K562 (cell line): ENCODE results near the gene POLDIP3. TPM values are rescaled to one million over a fixed set of nuclear protein-coding genes. Genes with fewer than 3 reads are reported as not detected.
"Not testable (repeated sequence)": the region's sequence is repeated elsewhere in the genome, so short reads cannot be mapped to it uniquely, and the experiment has no call there.

ENCODE experiments used
- ATAC-seq: fragments of 200-7000 bp; cut with Tn5 transposase; 3 replicates; pipeline ENCODE4 v1.9.1; 2020; ENCODE audit warnings: moderate library complexity
- BruUV-seq: library from RNA; stranded (reverse); fragments of 400-500 nt; replicated peaks from 2 replicates; lab custom pipeline; 2021; lab: Mats Ljungman, UMichigan
- CTCF ChIA-PET: fragments of 300-600 bp; formaldehyde crosslinking; extraction: SDS; loops from one replicate; lab custom pipeline; 2021; ENCODE audit warnings: low intra/inter-chr PET ratio; lab: Yijun Ruan, JAX
- POLR2A ChIA-PET: fragments of 300-600, 350-650 bp; sonication (Branson Sonifier 250); formaldehyde crosslinking; extraction: SDS; loops from one replicate; lab custom pipeline; 2021; ENCODE audit warnings: antibody characterized with exemption, inconsistent platforms; lab: Yijun Ruan, JAX
- DNase-seq, 4 experiments: peaks; one replicate each; pipeline versions ENCODE4 v3.0.0 to v3.0.0-alpha.2; 2011 to 2018; ENCODE audit warnings: low spot score in 3 of 4, mixed read lengths in 3 of 4; ENCODE audit errors: extremely low read depth in 1 of 4
- FAIRE-seq: peaks from 2 replicates; lab custom pipeline; 2011; peaks lifted over from hg19 to GRCh38; lab: Jason Lieb, UNC
- H2AFZ ChIP-seq: 2 replicates; pipeline ENCODE4 v1.6.0; 2011; ENCODE audit warnings: low read depth, low read length, control low read depth, inconsistent platforms
- H3K27ac ChIP-seq: fragments of 200-600 bp; 3 replicates; pipeline ENCODE4 v1.8.0; 2011; ENCODE audit warnings: low read depth, mild to moderate bottlenecking, control low read depth, inconsistent platforms, low read length, moderate library complexity, mixed read lengths; ENCODE audit errors: extremely low read depth
- H3K27me3 ChIP-seq, 2 experiments: fragments of 300-600 bp in 1 of 2; 2 replicates in 1 of 2; 3 replicates in 1 of 2; pipeline versions ENCODE4 v1.6.0 to v1.8.0; 2011; ENCODE audit warnings: inconsistent platforms in 2 of 2, low read length in 2 of 2, mild to moderate bottlenecking in 1 of 2, mixed read lengths in 1 of 2, moderate library complexity in 1 of 2; ENCODE audit not compliant: control insufficient read depth in 2 of 2, insufficient read depth in 2 of 2
- H3K36me3 ChIP-seq: fragments of 300-600 bp; 3 replicates; pipeline ENCODE4 v1.8.0; 2011; ENCODE audit warnings: mild to moderate bottlenecking, low read length, inconsistent platforms; ENCODE audit not compliant: control insufficient read depth, insufficient read depth
- H3K4me1 ChIP-seq, 2 experiments: fragments of 200-600 bp in 1 of 2; replicated peaks in 1 of 2; 2 replicates in 1 of 2; 3 replicates in 1 of 2; pipeline versions ENCODE4 v1.5.1 to v1.8.0; 2011; ENCODE audit warnings: inconsistent platforms in 2 of 2, low read length in 2 of 2, mild to moderate bottlenecking in 1 of 2, mixed read lengths in 1 of 2, moderate library complexity in 1 of 2; ENCODE audit not compliant: control insufficient read depth in 2 of 2, insufficient read depth in 2 of 2
- H3K4me2 ChIP-seq: 2 replicates; pipeline ENCODE4 v1.6.1; 2011; ENCODE audit warnings: low read length, control low read depth, inconsistent platforms, mixed read lengths; ENCODE audit not compliant: insufficient read depth
- H3K4me3 ChIP-seq: fragments of 200-600 bp; sonication (generic), shearing (Covaris generic); 2 replicates; pipeline ENCODE4 v1.5.1; 2016; ENCODE audit warnings: control low read depth, inconsistent platforms
- H3K79me2 ChIP-seq: fragments of 200-600 bp; 3 replicates; pipeline ENCODE4 v1.8.0; 2011; ENCODE audit warnings: low read length, inconsistent platforms; ENCODE audit not compliant: control insufficient read depth, insufficient read depth
- H3K9ac ChIP-seq, 2 experiments: 2 replicates each; pipeline versions ENCODE4 v1.6.0 to v1.6.1; 2011; ENCODE audit warnings: low read depth in 2 of 2, low read length in 2 of 2, control low read depth in 1 of 2, inconsistent platforms in 1 of 2, mild to moderate bottlenecking in 1 of 2, mixed read lengths in 1 of 2; ENCODE audit not compliant: insufficient read depth in 1 of 2
- H3K9me1 ChIP-seq: one replicate; pipeline ENCODE4 v1.6.0; 2011; ENCODE audit warnings: inconsistent platforms, mild to moderate bottlenecking, low read length, moderate library complexity; ENCODE audit not compliant: control insufficient read depth, insufficient read depth
- H3K9me3 ChIP-seq: replicated peaks from 2 replicates; pipeline ENCODE4 v1.5.1; 2011; ENCODE audit warnings: low read depth, low read length, inconsistent platforms; ENCODE audit not compliant: control insufficient read depth, insufficient read depth
- H4K20me1 ChIP-seq: replicated peaks from 2 replicates; pipeline ENCODE4 v1.6.1; 2011; ENCODE audit warnings: low read length, inconsistent platforms, mixed read lengths; ENCODE audit not compliant: control insufficient read depth, insufficient read depth
- JUND ChIP-seq, 2 experiments: IDR thresholded peaks; 2 replicates in 1 of 2; 3 replicates in 1 of 2; pipeline ENCODE4 v1.6.1; 2011; ENCODE audit warnings: borderline replicate concordance in 2 of 2, low read depth in 2 of 2, low read length in 2 of 2, improper control_type of control experiment in 1 of 2, missing biosample characterization in 1 of 2, missing genetic modification characterization in 1 of 2, missing genetic modification reagents in 1 of 2
- MTA3 ChIP-seq: fragments of 450-650 bp; formaldehyde crosslinking; IDR thresholded peaks from 2 replicates; pipeline ENCODE4 v1.6.1; 2017; ENCODE audit warnings: mild to moderate bottlenecking, borderline replicate concordance
- NFYB ChIP-seq: IDR thresholded peaks from 2 replicates; pipeline ENCODE4 v1.6.1; 2011; ENCODE audit warnings: mild to moderate bottlenecking, moderate library complexity; ENCODE audit not compliant: insufficient read length; ENCODE audit errors: extremely low read depth
- TGIF2 ChIP-seq: sonication (generic); formaldehyde crosslinking; IDR thresholded peaks from 2 replicates; pipeline ENCODE4 v1.8.1; 2022; ENCODE audit warnings: mild to moderate bottlenecking, missing genetic modification reagents, moderate library complexity
- TSC22D4 ChIP-seq: fragments of 450-650 bp; IDR thresholded peaks from 2 replicates; pipeline ENCODE4 v1.6.1; 2016; ENCODE audit warnings: missing genetic modification characterization, missing biosample characterization, control low read depth
- ZBTB33 ChIP-seq: sonication (generic); formaldehyde crosslinking; IDR thresholded peaks from 2 replicates; pipeline ENCODE4 v1.8.1; 2023; ENCODE audit warnings: mild to moderate bottlenecking, missing genetic modification reagents
- ZNF740 ChIP-seq, 3 experiments: fragments of 200-800 bp in 1 of 3; sonication (Bioruptor generic) in 1 of 3; sonication (generic) in 1 of 3; formaldehyde crosslinking in 1 of 3; IDR thresholded peaks; 2 replicates each; pipeline versions ENCODE4 v1.6.1 to v1.8.0; 2016 to 2022; ENCODE audit warnings: mild to moderate bottlenecking in 2 of 3, missing compliant biosample characterization in 2 of 3, missing genetic modification characterization in 2 of 3, missing genetic modification reagents in 1 of 3
- ZNF780A ChIP-seq: fragments of 250-450 bp; sonication (Bioruptor Pico); IDR thresholded peaks from 2 replicates; pipeline ENCODE4 v1.5.0; 2021; ENCODE audit warnings: mild to moderate bottlenecking
- WGBS: fragments of 100-300 bp; shearing (Covaris generic); methylation state at CpG from one replicate; pipeline ENCODE4 v1.1.6; 2016; ENCODE audit warnings: low coverage, mixed read lengths; ENCODE audit not compliant: insufficient coverage; ENCODE audit errors: missing lambda C conversion rate; 5-methylcytosine and 5-hydroxymethylcytosine counted together
- in situ Hi-C: fragments of 300-500 bp; cut with MboI; formaldehyde crosslinking; loops from 4 replicates; pipeline ENCODE4 v1.15.0; 2018; ENCODE audit warnings: inconsistent platforms, mixed read lengths
- intact Hi-C: fragments of 100-400 bp; cut with micrococcal nuclease; formaldehyde crosslinking; loops from 2 replicates; pipeline ENCODE4 v1.14.2; 2022
- polyA plus RNA-seq, 8 experiments: library from polyadenylated mRNA; depleted of rRNA in 4 of 8; stranded (reverse) in 5 of 8; unstranded in 3 of 8; fragments of >200 nt; fragmentation: Nextera tagmentation in 2 of 8; fragmentation: Illumina TruSeq in 1 of 8; extraction: Ambion mirVana in 2 of 8; extraction: Trizol in 1 of 8; gene quantifications; 2 replicates each; pipeline versions ENCODE4 v1.2.1 to v1.2.3, GENCODE V29; 2011 to 2014; ENCODE audit warnings: inconsistent platforms in 1 of 8, missing spikeins in 1 of 8
- total RNA-seq, 7 experiments: library from RNA; depleted of rRNA in 6 of 7; stranded (reverse); fragments of >200 nt in 6 of 7; fragmentation: Illumina TruSeq in 2 of 7; extraction: Trizol in 2 of 7; gene quantifications; 2 replicates each; pipeline versions ENCODE4 v1.2.1 to v1.2.3, GENCODE V29; 2011 to 2021; ENCODE audit warnings: low replicate concordance in 1 of 7

POLDIP3 gene
- total and polyA plus RNA-seq, 9 of the 15 experiments (the other 6 are each of a cell fraction or from before 2014, with no cell fraction given) = 14.3 to 53.0 (median 26.3) TPM

GRCh38 chr22:42577623-42578240 is 37.0 kb downstream of the POLDIP3 start:
- Histone ChIP-seq H3K79me2 (peaks cover 27% of the 10 kb centered on the region), H3K4me1 (peaks cover 0 to 23% of the 10 kb centered on the region in 2 experiments; a peak in 3 of 5 replicates), H3K4me2 (no peak overlapping the region), H3K27ac (no peak overlapping the region), H3K9me1 (no peaks in the 10 kb centered on the region), H4K20me1 (no peaks in the 10 kb centered on the region), H3K36me3 (peaks cover 49% of the 10 kb centered on the region; the same call in 1 of the 3 replicates), H3K9ac (peak overlapping the region in 1 of 2 experiments; percentile 26; a peak in 1 of 4 replicates), H3K9me3 (no peaks in the 10 kb centered on the region), H3K27me3 (no peaks in the 10 kb centered on the region), H3K4me3 (no peak overlapping the region), H2AFZ (no peak overlapping the region)
- no peak for FAIRE-seq
- intact Hi-C loops = no loop called here
- no TSS peak for BruUV-seq
- POLR2A ChIA-PET = no interaction called here
- ATAC-seq = no peak
- CTCF ChIA-PET = no interaction called here
- TF ChIP-seq ZNF780A (CRISPR knock-in tag) (no peak), TSC22D4 (tag) (no peak), NFYB (no peak), JUND (IDR thresholded peaks at IDR 0.05; ENCODE audit: borderline replicate concordance, low read depth, low read length) (no peak), JUND (tag; IDR thresholded peaks at IDR 0.05; ENCODE audit: borderline replicate concordance, low read depth, low read length) (no peak), TGIF2 (no peak), MTA3 (no peak), ZNF740 (CRISPR knock-in tag; IDR thresholded peaks at IDR 0.05) (no peak), ZNF740 (tag; IDR thresholded peaks at IDR 0.05) (no peak), ZBTB33 (CRISPR knock-in tag) (no peak)
- no peak for DNase-seq
- WGBS = 93% methylated on average over 12 of the region's 15 CpGs
- in situ Hi-C loops = no loop called here

GRCh38 chr22:42577141-42577540 is 37.5 kb downstream of the POLDIP3 start:
- ATAC-seq, H3K9ac ChIP-seq, CTCF ChIA-PET, intact Hi-C loops, H2AFZ ChIP-seq, FAIRE-seq, H3K4me3 ChIP-seq, H3K4me2 ChIP-seq, H3K9me3 ChIP-seq, H3K9me1 ChIP-seq, BruUV-seq, H3K27me3 ChIP-seq, H3K27ac ChIP-seq, H4K20me1 ChIP-seq, DNase-seq, in situ Hi-C loops: not testable (repeated sequence)
- POLR2A ChIA-PET = interaction anchor here (0.7 kb wide), 1 partner anchor 37 kb away, joined by 3 read pairs; the partner anchor contains the start of gene POLDIP3
- Histone ChIP-seq H3K36me3 (peaks cover 45% of the 10 kb centered on the region; the same call in 1 of the 3 replicates), H3K79me2 (peaks cover 24% of the 10 kb centered on the region), H3K4me1 (peaks cover 0 to 19% of the 10 kb centered on the region in 2 experiments; a peak in 3 of 5 replicates)
- 95% methylated on average over 4 of the region's 9 CpGs for whole genome bisulfite sequencing
